ENCODE data around the gene SPRED2.

SPRED2 gene

GRCh38 chr2:65344182-65344581 is 88.2 kb downstream of the SPRED2 start:
- Histone ChIP-seq H4K20me1 (ENCODE audit: insufficient read depth, low read length) (peaks cover 34% of the 10 kb centered on the region), H3K4me2 (ENCODE audit: insufficient read depth, low read length) (no peak overlapping the region), H3K27ac (ENCODE audit: low read length) (no peak overlapping the region), H3K4me1 (ENCODE audit: insufficient read depth, low read length) (no peaks in the 10 kb centered on the region), H3K27me3 (ENCODE audit: insufficient read depth, low read length, poor library complexity) (no peaks in the 10 kb centered on the region), H2AFZ (ENCODE audit: low read depth, low read length) (no peak overlapping the region), H3K4me3 (ENCODE audit: low read depth in 1 of 2, low read length in 2 of 2) (no peak overlapping the region), H3K79me2 (ENCODE audit: insufficient read depth, low read length) (peaks cover 54% of the 10 kb centered on the region), H3K9ac (ENCODE audit: low read depth, low read length) (no peak overlapping the region), H3K36me3 (ENCODE audit: insufficient read depth, low read length) (peaks cover 40% of the 10 kb centered on the region), H3K9me3 (ENCODE audit: insufficient read depth, low read length, severe bottlenecking) (no peaks in the 10 kb centered on the region)
- TF ChIP-seq CTCF (IDR thresholded peaks at IDR 0.05; ENCODE audit: borderline replicate concordance, extremely low read depth, low read length, poor library complexity, severe bottlenecking): no peak
- TF ChIP-seq EZH2 (IDR thresholded peaks at IDR 0.05; ENCODE audit: borderline replicate concordance, low read depth, low read length, severe bottlenecking): no peak
- ATAC-seq (ENCODE audit: insufficient read depth, low read depth): no peak
- DNase-seq: no peak

GRCh38 chr2:65343386-65343785 is 89.0 kb downstream of the SPRED2 start:
- no peak overlapping the region for H3K4me2 ChIP-seq (ENCODE audit: insufficient read depth, low read length)
- no peak overlapping the region for H3K9ac ChIP-seq (ENCODE audit: low read depth, low read length)
- DNase-seq (no peak), ATAC-seq (ENCODE audit: insufficient read depth, low read depth) (no peak)
- H4K20me1 ChIP-seq (ENCODE audit: insufficient read depth, low read length): peaks cover 34% of the 10 kb centered on the region
- H3K79me2 ChIP-seq (ENCODE audit: insufficient read depth, low read length): peaks cover 46% of the 10 kb centered on the region
- H3K27ac ChIP-seq (ENCODE audit: low read length): no peak overlapping the region
- H3K27me3 ChIP-seq (ENCODE audit: insufficient read depth, low read length, poor library complexity): no peaks in the 10 kb centered on the region
- no peaks in the 10 kb centered on the region for H3K4me1 ChIP-seq (ENCODE audit: insufficient read depth, low read length)
- H3K36me3 ChIP-seq (ENCODE audit: insufficient read depth, low read length): peaks cover 40% of the 10 kb centered on the region
- no peaks in the 10 kb centered on the region for H3K9me3 ChIP-seq (ENCODE audit: insufficient read depth, low read length, severe bottlenecking)
- TF ChIP-seq CTCF (IDR thresholded peaks at IDR 0.05; ENCODE audit: borderline replicate concordance, extremely low read depth, low read length, poor library complexity, severe bottlenecking) (no peak), EZH2 (IDR thresholded peaks at IDR 0.05; ENCODE audit: borderline replicate concordance, low read depth, low read length, severe bottlenecking) (no peak)
- H3K4me3 ChIP-seq (ENCODE audit: low read depth in 1 of 2, low read length in 2 of 2): no peak overlapping the region
- H2AFZ ChIP-seq (ENCODE audit: low read depth, low read length): no peak overlapping the region

- H4K20me1 ChIP-seq (ENCODE audit: insufficient read depth, low read length): peaks cover 12% of the 10 kb centered on the region
- TF ChIP-seq EZH2 (IDR thresholded peaks at IDR 0.05; ENCODE audit: borderline replicate concordance, low read depth, low read length, severe bottlenecking) (no peak), CTCF (IDR thresholded peaks at IDR 0.05; ENCODE audit: borderline replicate concordance, extremely low read depth, low read length, poor library complexity, severe bottlenecking) (no peak)
- no peak overlapping the region for H2AFZ ChIP-seq (ENCODE audit: low read depth, low read length)
- H3K4me2 ChIP-seq (ENCODE audit: insufficient read depth, low read length): no peak overlapping the region
- H3K4me1 ChIP-seq (ENCODE audit: insufficient read depth, low read length): no peaks in the 10 kb centered on the region
- no peaks in the 10 kb centered on the region for H3K27me3 ChIP-seq (ENCODE audit: insufficient read depth, low read length, poor library complexity)
- 0 out of 2 replicates have a peak overlapping the region, but pooled peaks have one; percentile 1 for H3K27ac ChIP-seq (ENCODE audit: low read length)
- H3K9me3 ChIP-seq (ENCODE audit: insufficient read depth, low read length, severe bottlenecking): no peaks in the 10 kb centered on the region
- ATAC-seq (ENCODE audit: insufficient read depth, low read depth) (0 out of 3 replicates have a peak, but pooled peaks have one; percentile 29), DNase-seq (no peak)
- H3K9ac ChIP-seq (ENCODE audit: low read depth, low read length): no peak overlapping the region
- H3K79me2 ChIP-seq (ENCODE audit: insufficient read depth, low read length): peaks cover 25% of the 10 kb centered on the region
- H3K36me3 ChIP-seq (ENCODE audit: insufficient read depth, low read length): peaks cover 40% of the 10 kb centered on the region
- no peak overlapping the region for H3K4me3 ChIP-seq (ENCODE audit: low read depth in 1 of 2, low read length in 2 of 2)
These were observed 91.3 kb downstream of the SPRED2 start for GRCh38 chr2:65340898-65341681.

Data from DND-41 (cell line).